WTC11 (cell line): ENCODE measurements around the gene FOXP4. TPM values are rescaled to one million over a fixed set of nuclear protein-coding genes. Genes with fewer than 3 reads are reported as not detected.

Experiments
- ATAC-seq: fragments of 200-7000 bp; cut with Tn5 transposase; 2 replicates; pipeline ENCODE4 v1.10.0; 2021; ENCODE audit warnings: mild to moderate bottlenecking, moderate library complexity
- CTCF ChIA-PET: fragments of 300-600 bp; sonication (Branson Sonifier 250); formaldehyde crosslinking; loops from one replicate; lab custom pipeline; 2021; ENCODE audit warnings: antibody characterized with exemption; lab: Charles Lee
- POLR2A ChIA-PET: fragments of 350-600 bp; sonication (Branson Sonifier 250); formaldehyde crosslinking; loops from one replicate; lab custom pipeline; 2021; ENCODE audit warnings: antibody characterized with exemption; lab: Charles Lee
- DNase-seq: peaks from one replicate; pipeline ENCODE4 v3.0.0; 2021; ENCODE audit warnings: low spot score
- H3K27ac Mint-ChIP-seq: 2 replicates; pipeline ENCODE4 v1.8.0; 2021; ENCODE audit warnings: mixed read lengths
- H3K27me3 Mint-ChIP-seq: 2 replicates; pipeline ENCODE4 v1.8.0; 2021; ENCODE audit warnings: low read depth, mild to moderate bottlenecking, moderate library complexity, mixed read lengths
- H3K36me3 Mint-ChIP-seq: 2 replicates; pipeline ENCODE4 v1.8.0; 2021; ENCODE audit warnings: mixed read lengths
- H3K4me1 Mint-ChIP-seq: 2 replicates; pipeline ENCODE4 v1.8.0; 2022; ENCODE audit warnings: mixed read lengths
- H3K4me3 Mint-ChIP-seq: 2 replicates; pipeline ENCODE4 v1.8.0; 2021; ENCODE audit warnings: mild to moderate bottlenecking, moderate library complexity, mixed read lengths
- H3K9me3 Mint-ChIP-seq: 2 replicates; pipeline ENCODE4 v1.8.0; 2021; ENCODE audit warnings: mixed read lengths
- CREB1 ChIP-seq: sonication (generic); formaldehyde crosslinking; IDR thresholded peaks from 2 replicates; pipeline ENCODE4 v1.8.0; 2023; ENCODE audit warnings: mild to moderate bottlenecking, missing genetic modification reagents
- HMGXB4 ChIP-seq: sonication (generic); formaldehyde crosslinking; IDR thresholded peaks from 2 replicates; pipeline ENCODE4 v1.8.1; 2023; ENCODE audit warnings: mild to moderate bottlenecking, moderate library complexity, missing genetic modification reagents
- PRRX2 ChIP-seq: fragments of 250-450 bp; sonication (Bioruptor Pico); IDR thresholded peaks from 2 replicates; pipeline ENCODE4 v1.8.0; 2021; ENCODE audit warnings: mild to moderate bottlenecking
- USF2 ChIP-seq: sonication (generic); formaldehyde crosslinking; IDR thresholded peaks from 2 replicates; pipeline ENCODE4 v1.8.1; 2023; ENCODE audit warnings: mild to moderate bottlenecking, missing genetic modification reagents, moderate library complexity
- ZBTB21 ChIP-seq: sonication (generic); formaldehyde crosslinking; IDR thresholded peaks from 2 replicates; pipeline ENCODE4 v1.8.1; 2023; ENCODE audit warnings: mild to moderate bottlenecking, missing genetic modification reagents, borderline replicate concordance
- ZMAT4 ChIP-seq: fragments of 250-450 bp; sonication (Bioruptor Pico); IDR thresholded peaks from 2 replicates; pipeline ENCODE4 v1.9.0; 2021; ENCODE audit warnings: mild to moderate bottlenecking
- ZNF121 ChIP-seq: sonication (generic); formaldehyde crosslinking; IDR thresholded peaks from 2 replicates; pipeline ENCODE4 v1.8.0; 2023; ENCODE audit warnings: missing genetic modification reagents
- ZNF138 ChIP-seq: sonication (generic); formaldehyde crosslinking; conservative IDR thresholded peaks from 2 replicates; pipeline ENCODE4 v1.8.1; 2022; ENCODE audit warnings: mild to moderate bottlenecking, moderate library complexity, missing genetic modification reagents
- ZNF232 ChIP-seq: sonication (generic); formaldehyde crosslinking; IDR thresholded peaks from 2 replicates; pipeline ENCODE4 v1.8.0; 2022; ENCODE audit warnings: mild to moderate bottlenecking, missing genetic modification reagents
- ZNF263 ChIP-seq: sonication (generic); formaldehyde crosslinking; IDR thresholded peaks from 2 replicates; pipeline ENCODE4 v1.8.1; 2022; ENCODE audit warnings: low read depth, mild to moderate bottlenecking, moderate library complexity, missing genetic modification reagents
- ZNF317 ChIP-seq: sonication (generic); formaldehyde crosslinking; IDR thresholded peaks from 2 replicates; pipeline ENCODE4 v1.8.1; 2023; ENCODE audit warnings: low read depth, mild to moderate bottlenecking, moderate library complexity, missing genetic modification reagents, borderline replicate concordance
- ZNF396 ChIP-seq: fragments of 250-450 bp; sonication (Bioruptor Pico); IDR thresholded peaks from 2 replicates; pipeline ENCODE4 v1.8.0; 2021; ENCODE audit warnings: mild to moderate bottlenecking, moderate library complexity, borderline replicate concordance
- ZNF425 ChIP-seq: fragments of 250-450 bp; sonication (Bioruptor Pico); conservative IDR thresholded peaks from 2 replicates; pipeline ENCODE4 v1.9.0; 2021; ENCODE audit warnings: mild to moderate bottlenecking
- ZNF671 ChIP-seq: fragments of 250-450 bp; sonication (Bioruptor Pico); IDR thresholded peaks from 2 replicates; pipeline ENCODE4 v1.8.0; 2021; ENCODE audit warnings: mild to moderate bottlenecking
- total RNA-seq: library from RNA; stranded (reverse); gene quantifications from 3 replicates; pipeline ENCODE4 v1.2.3, GENCODE V29; 2021

The FOXP4 gene
- total RNA-seq, 1 experiment from 2014 or later: 36.6 TPM

GRCh38 chr6:41601248-41601549 is 55.0 kb downstream of the FOXP4 start:
- no peak for ATAC-seq
- Mint-ChIP-seq H3K36me3 (no peaks in the 10 kb centered on the region; the same call in 1 of the 2 replicates), H3K9me3 (no peaks in the 10 kb centered on the region), H3K27ac (no peak overlapping the region), H3K27me3 (peaks cover 3% of the 10 kb centered on the region; the same call in 1 of the 2 replicates), H3K4me3 (no peak overlapping the region), H3K4me1 (peaks cover 46% of the 10 kb centered on the region)
- POLR2A ChIA-PET: no interaction called here
- CTCF ChIA-PET: interaction anchor here (1.0 to 5.8 kb wide), 11 partner anchors 14 to 233 kb away, joined by 3 to 144 read pairs (median 14); partner anchors contain the start of gene MDFI
- no peak for DNase-seq
- TF ChIP-seq ZNF138 (CRISPR knock-in tag): no peak
- TF ChIP-seq CREB1 (CRISPR knock-in tag): no peak
- TF ChIP-seq ZNF232: no peak
- TF ChIP-seq ZMAT4 (CRISPR knock-in tag): no peak
- TF ChIP-seq ZNF317 (CRISPR knock-in tag): no peak
- no peak for TF ChIP-seq ZNF263 (CRISPR knock-in tag)
- no peak for TF ChIP-seq PRRX2
- no peak for TF ChIP-seq ZNF121 (CRISPR knock-in tag)
- no peak for TF ChIP-seq ZNF425
- TF ChIP-seq HMGXB4 (CRISPR knock-in tag): no peak
- TF ChIP-seq USF2 (CRISPR knock-in tag): no peak
- TF ChIP-seq ZNF396 (CRISPR knock-in tag): no peak
- no peak for TF ChIP-seq ZNF671 (CRISPR knock-in tag)

- Mint-ChIP-seq H3K4me1 (peaks cover 36% of the 10 kb centered on the region), H3K27ac (no peak overlapping the region), H3K4me3 (peak overlapping the region; percentile 61; the same call in 1 of the 2 replicates), H3K36me3 (no peaks in the 10 kb centered on the region), H3K27me3 (no peaks in the 10 kb centered on the region), H3K9me3 (no peaks in the 10 kb centered on the region)
- no peak for DNase-seq
- TF ChIP-seq HMGXB4 (CRISPR knock-in tag) (0 out of 2 replicates have a peak, but pooled peaks have one; percentile 8), ZBTB21 (CRISPR knock-in tag) (no peak)
- ChIA-PET CTCF (interaction anchor here (0.5 to 5.8 kb wide), 58 partner anchors 10 to 269 kb away, joined by 3 to 144 read pairs (median 5); partner anchors contain the start of genes MDFI, TFEB and TOMM6), POLR2A (interaction anchor here (0.6 to 1.4 kb wide), 4 partner anchors 79 to 848 kb away, joined by 3 to 8 read pairs (median 6); no protein-coding TSS in a partner anchor)
- ATAC-seq: no peak
Measured at GRCh38 chr6:41602422-41602743, 56.2 kb downstream of the FOXP4 start.
